PFSK-1 (cell line): ENCODE results near the gene CLCN6.

Experiments used
- FOXP2 ChIP-seq: optimal IDR thresholded peaks from 2 replicates; pipeline ENCODE3; 2011; ENCODE audit warnings: borderline replicate concordance, control low read depth, inconsistent platforms; ENCODE audit not compliant: insufficient read depth; ENCODE audit errors: extremely low read length, extremely low read depth
- POLR2AphosphoS5 ChIP-seq: IDR thresholded peaks from 2 replicates; pipeline ENCODE4 v1.6.1; 2012; ENCODE audit warnings: low read depth, mild to moderate bottlenecking, control low read depth, low read length, moderate library complexity
- SIN3A ChIP-seq: IDR thresholded peaks from 2 replicates; pipeline ENCODE4 v1.6.1; 2012; ENCODE audit warnings: mild to moderate bottlenecking, low read length, moderate library complexity, borderline replicate concordance; ENCODE audit not compliant: insufficient read depth
- TAF1 ChIP-seq: IDR thresholded peaks from 2 replicates; pipeline ENCODE4 v1.6.1; 2012; ENCODE audit warnings: low read length, control low read depth, borderline replicate concordance; ENCODE audit not compliant: insufficient read depth
- TF ChIP-seq, protein P1 (sequence below), 2 experiments: IDR thresholded peaks; 2 replicates each; pipeline versions ENCODE4 v1.6.1 to v1.8.0; 2011 to 2012; ENCODE audit warnings: low read depth in 2 of 2, low read length in 2 of 2, control low read depth in 1 of 2, inconsistent platforms in 1 of 2, mild to moderate bottlenecking in 1 of 2, moderate library complexity in 1 of 2; ENCODE audit not compliant: insufficient read depth in 1 of 2

CLCN6 gene

DNA sequence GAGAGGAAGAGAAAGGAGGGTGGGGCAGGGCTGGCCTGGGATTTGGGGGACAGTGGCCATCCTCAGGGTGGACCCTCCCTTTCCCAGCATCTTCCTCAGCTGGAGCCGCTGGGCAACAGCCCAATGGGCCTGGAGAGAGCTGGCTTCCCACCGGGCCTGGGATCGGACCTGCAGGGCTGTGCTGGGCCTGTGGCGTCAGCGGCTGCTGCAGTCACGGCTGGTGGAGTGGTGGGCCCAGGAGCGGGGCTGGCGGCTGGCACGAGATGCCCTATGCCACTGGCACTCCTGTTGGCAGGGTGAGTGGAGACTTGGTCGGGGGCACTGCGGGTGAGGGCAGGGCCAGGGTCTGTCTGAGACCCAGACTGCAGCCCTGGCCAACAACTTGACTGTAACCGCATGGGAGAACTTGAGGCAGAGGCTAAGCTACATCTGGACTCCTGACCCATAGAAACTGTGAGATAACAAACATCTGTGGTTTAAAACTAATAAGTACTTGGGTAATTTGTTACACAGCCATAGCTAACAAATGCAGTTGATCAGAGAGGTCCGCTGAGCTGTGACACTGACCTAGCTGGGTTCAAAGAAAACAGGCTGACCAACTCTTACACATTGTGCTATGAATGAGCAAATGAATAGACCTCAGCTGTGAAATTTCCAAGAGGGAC is 26.1 kb upstream of the CLCN6 start:
- TF ChIP-seq POLR2AphosphoS5, result no peak
- TF ChIP-seq TAF1, result no peak
- no peak for TF ChIP-seq FOXP2

DNA sequence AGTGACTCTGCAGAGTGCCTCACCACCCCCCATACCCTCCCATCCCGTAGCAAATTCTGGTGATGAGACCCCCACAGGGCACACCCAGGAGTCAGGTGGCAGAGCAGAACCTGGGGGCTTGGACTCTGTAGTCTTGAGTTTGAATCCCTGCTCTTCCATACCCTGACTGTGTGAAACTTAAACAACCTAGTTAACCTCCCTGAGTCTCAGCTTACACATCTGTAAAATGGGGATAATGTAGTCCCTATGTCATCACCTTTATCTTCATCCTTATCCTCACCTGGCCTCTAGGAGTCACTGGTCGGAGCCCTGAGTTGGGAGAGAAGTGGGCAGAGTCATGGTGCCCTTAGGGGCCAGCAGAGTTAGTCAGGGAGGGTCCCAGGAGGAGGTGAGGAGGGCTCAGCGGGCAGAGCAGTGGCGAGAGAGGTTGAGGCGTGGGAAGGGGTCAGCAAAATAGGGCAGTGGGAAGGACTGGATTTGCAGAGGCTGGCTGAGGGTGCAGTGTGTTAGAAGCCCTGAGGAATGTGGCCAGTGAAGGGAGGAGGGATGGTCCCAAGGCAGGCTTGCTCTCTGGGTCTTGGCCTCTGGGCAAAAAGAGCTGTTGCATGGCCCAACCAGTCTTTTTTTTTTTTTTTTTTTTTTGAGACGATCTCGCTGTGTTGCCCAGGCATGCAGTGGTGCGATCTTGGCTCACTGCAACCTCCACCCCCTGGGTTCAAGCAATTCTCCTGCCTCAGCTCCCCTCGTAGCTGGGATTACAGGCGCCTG is 25.4 kb upstream of the CLCN6 start:
- TF ChIP-seq TAF1, result no peak
- TF ChIP-seq FOXP2, result no peak
- TF ChIP-seq POLR2AphosphoS5, result no peak
- TF ChIP-seq, protein P1, sequence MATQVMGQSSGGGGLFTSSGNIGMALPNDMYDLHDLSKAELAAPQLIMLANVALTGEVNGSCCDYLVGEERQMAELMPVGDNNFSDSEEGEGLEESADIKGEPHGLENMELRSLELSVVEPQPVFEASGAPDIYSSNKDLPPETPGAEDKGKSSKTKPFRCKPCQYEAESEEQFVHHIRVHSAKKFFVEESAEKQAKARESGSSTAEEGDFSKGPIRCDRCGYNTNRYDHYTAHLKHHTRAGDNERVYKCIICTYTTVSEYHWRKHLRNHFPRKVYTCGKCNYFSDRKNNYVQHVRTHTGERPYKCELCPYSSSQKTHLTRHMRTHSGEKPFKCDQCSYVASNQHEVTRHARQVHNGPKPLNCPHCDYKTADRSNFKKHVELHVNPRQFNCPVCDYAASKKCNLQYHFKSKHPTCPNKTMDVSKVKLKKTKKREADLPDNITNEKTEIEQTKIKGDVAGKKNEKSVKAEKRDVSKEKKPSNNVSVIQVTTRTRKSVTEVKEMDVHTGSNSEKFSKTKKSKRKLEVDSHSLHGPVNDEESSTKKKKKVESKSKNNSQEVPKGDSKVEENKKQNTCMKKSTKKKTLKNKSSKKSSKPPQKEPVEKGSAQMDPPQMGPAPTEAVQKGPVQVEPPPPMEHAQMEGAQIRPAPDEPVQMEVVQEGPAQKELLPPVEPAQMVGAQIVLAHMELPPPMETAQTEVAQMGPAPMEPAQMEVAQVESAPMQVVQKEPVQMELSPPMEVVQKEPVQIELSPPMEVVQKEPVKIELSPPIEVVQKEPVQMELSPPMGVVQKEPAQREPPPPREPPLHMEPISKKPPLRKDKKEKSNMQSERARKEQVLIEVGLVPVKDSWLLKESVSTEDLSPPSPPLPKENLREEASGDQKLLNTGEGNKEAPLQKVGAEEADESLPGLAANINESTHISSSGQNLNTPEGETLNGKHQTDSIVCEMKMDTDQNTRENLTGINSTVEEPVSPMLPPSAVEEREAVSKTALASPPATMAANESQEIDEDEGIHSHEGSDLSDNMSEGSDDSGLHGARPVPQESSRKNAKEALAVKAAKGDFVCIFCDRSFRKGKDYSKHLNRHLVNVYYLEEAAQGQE (IDR thresholded peaks at IDR 0.05; ENCODE audit: insufficient read depth in 1 of 2, low read depth in 2 of 2, low read length in 2 of 2), result no peak
- no peak for TF ChIP-seq SIN3A

DNA sequence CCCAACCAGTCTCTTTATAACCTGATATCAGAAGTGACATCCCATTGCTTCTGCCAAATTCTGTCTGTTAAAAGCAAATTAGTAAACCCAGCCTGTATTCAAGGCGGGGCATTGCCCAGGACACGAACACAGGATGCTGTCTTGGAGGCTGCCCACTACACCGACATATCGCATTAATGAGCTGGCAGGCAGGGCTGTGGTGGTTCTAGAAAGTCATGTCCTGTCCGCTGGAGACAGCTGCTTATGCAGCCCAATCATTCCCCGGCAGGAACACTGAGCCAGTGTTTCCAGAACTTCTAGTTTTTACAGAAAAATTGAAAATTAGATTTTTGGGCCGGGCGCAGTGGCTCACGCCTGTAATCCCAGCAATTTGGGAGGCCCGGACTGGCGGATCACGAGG is 24.7 kb upstream of the CLCN6 start:
- no peak for TF ChIP-seq POLR2AphosphoS5
- no peak for TF ChIP-seq SIN3A
- no peak for TF ChIP-seq FOXP2
- TF ChIP-seq, protein P1 (IDR thresholded peaks at IDR 0.05; ENCODE audit: insufficient read depth in 1 of 2, low read depth in 2 of 2, low read length in 2 of 2), result no peak
- no peak for TF ChIP-seq TAF1

DNA sequence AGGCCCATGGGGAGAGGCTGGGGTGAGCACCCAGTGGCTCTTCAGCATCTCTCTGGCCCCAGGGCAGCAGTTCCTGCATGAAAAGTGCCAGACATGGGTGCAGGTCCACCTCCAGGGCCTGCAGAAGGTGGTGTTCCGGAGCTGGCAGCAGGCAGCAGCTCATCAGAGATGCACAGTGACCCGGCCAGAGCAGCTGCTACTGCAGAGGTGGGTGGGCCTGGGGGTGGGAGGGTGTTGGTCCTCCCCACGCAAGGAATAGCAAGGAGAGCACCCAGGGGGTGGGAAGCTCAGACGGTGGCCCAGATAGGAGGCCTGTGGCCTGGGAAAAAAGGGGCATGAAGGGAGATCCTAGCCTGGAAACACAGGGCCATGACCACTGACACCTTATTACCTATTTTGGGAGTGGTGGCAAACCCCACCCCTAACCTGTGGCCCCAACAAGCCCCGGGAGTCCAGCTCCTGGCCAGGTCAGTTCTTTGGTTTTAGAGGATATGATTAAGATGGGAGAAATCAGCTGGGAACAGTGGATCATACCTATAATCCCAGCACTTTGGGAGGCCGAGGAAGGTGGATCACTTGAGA is 23.8 kb upstream of the CLCN6 start:
- TF ChIP-seq, protein P1 (IDR thresholded peaks at IDR 0.05; ENCODE audit: insufficient read depth in 1 of 2, low read depth in 2 of 2, low read length in 2 of 2), result no peak
- no peak for TF ChIP-seq SIN3A
- no peak for TF ChIP-seq POLR2AphosphoS5
- no peak for TF ChIP-seq TAF1
- no peak for TF ChIP-seq FOXP2

DNA sequence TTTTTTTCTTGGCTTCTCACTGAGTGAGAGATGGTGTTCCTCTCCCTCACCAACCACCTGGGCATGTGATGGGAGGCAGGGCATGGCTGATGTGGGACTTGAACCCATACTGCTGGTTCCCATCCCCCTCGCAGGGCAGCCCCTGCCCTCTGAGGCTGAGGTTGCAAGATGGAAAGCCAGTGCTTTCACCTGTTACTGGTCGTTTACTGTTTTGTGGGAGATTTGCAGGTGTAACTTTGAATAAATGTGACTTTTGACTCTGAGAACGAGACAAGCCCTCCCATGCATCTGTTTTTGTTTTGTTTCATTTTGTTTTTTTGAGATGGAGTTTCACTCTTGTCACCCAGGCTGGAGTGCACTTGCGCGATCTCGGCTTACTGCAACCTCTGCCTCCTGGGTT is 22.4 kb upstream of the CLCN6 start:
- no peak for TF ChIP-seq FOXP2
